IMR-90 (cell line): ENCODE data around the gene BRAP. TPM values are rescaled to one million over a fixed set of nuclear protein-coding genes. Genes with fewer than 3 reads are reported as not detected.

ENCODE experiments used
- ATAC-seq: fragments of 200-7000 bp; cut with Tn5 transposase; 2 replicates; pipeline ENCODE4 v1.9.1; 2020; ENCODE audit warnings: low read depth, mild to moderate bottlenecking, moderate library complexity
- BruUV-seq: library from RNA; stranded (reverse); fragments of 400-500 nt; replicated peaks from 2 replicates; lab custom pipeline; 2021; lab: Mats Ljungman, UMichigan
- CTCF ChIA-PET: fragments of 300-600 bp; formaldehyde crosslinking; extraction: SDS; loops from one replicate; lab custom pipeline; 2021; ENCODE audit warnings: antibody characterized with exemption; lab: Yijun Ruan, JAX
- POLR2A ChIA-PET: fragments of 300-600 bp; sonication (Branson Sonifier 250); formaldehyde crosslinking; loops from one replicate; lab custom pipeline; 2022; ENCODE audit warnings: antibody characterized with exemption; ENCODE audit not compliant: unreplicated experiment; lab: Charles Lee
- DNase-seq: peaks from one replicate; pipeline ENCODE4 v3.0.0; 2013
- H2AFZ ChIP-seq: replicated peaks from 2 replicates; pipeline ENCODE3; 2013; ENCODE audit warnings: low read length, mild to moderate bottlenecking; ENCODE audit not compliant: poor library complexity
- H2AK5ac ChIP-seq: 2 replicates; pipeline ENCODE4 v1.6.1; 2013; ENCODE audit warnings: low read depth, low read length, inconsistent platforms
- H2AK9ac ChIP-seq: replicated peaks from 2 replicates; pipeline ENCODE3; 2013; ENCODE audit warnings: mild to moderate bottlenecking, low read depth, low read length, moderate library complexity; ENCODE audit not compliant: poor library complexity
- H2BK120ac ChIP-seq: 2 replicates; pipeline ENCODE4 v1.6.1; 2013; ENCODE audit warnings: low read depth, low read length, inconsistent platforms
- H2BK15ac ChIP-seq: 3 replicates; pipeline ENCODE4 v1.6.1; 2013; ENCODE audit warnings: low read depth, low read length, inconsistent platforms
- H2BK20ac ChIP-seq: 2 replicates; pipeline ENCODE4 v1.6.1; 2013; ENCODE audit warnings: low read depth, mild to moderate bottlenecking, inconsistent platforms, low read length, moderate library complexity
- H2BK5ac ChIP-seq: 2 replicates; pipeline ENCODE4 v1.6.1; 2013; ENCODE audit warnings: mild to moderate bottlenecking, low read depth, low read length, inconsistent platforms; ENCODE audit not compliant: poor library complexity, severe bottlenecking
- H3K14ac ChIP-seq: replicated peaks from 2 replicates; pipeline ENCODE4 v1.6.1; 2013; ENCODE audit warnings: low read depth, low read length, inconsistent platforms
- H3K18ac ChIP-seq: 2 replicates; pipeline ENCODE4 v1.6.1; 2013; ENCODE audit warnings: low read depth, low read length, control low read depth
- H3K23ac ChIP-seq: 2 replicates; pipeline ENCODE4 v1.6.1; 2013; ENCODE audit warnings: low read depth, low read length, inconsistent platforms
- H3K27ac ChIP-seq: 2 replicates; pipeline ENCODE4 v1.5.1; 2013; ENCODE audit warnings: mild to moderate bottlenecking, control low read depth, low read length; ENCODE audit not compliant: insufficient read depth
- H3K27me3 ChIP-seq: 2 replicates; pipeline ENCODE4 v1.6.1; 2013; ENCODE audit warnings: low read length; ENCODE audit not compliant: control insufficient read depth, insufficient read depth
- H3K36me3 ChIP-seq: 2 replicates; pipeline ENCODE4 v1.6.1; 2013; ENCODE audit warnings: low read length, mixed read lengths; ENCODE audit not compliant: control insufficient read depth, insufficient read depth
- H3K4ac ChIP-seq: 2 replicates; pipeline ENCODE4 v1.6.1; 2013; ENCODE audit warnings: low read depth, low read length, inconsistent platforms
- H3K4me1 ChIP-seq: 2 replicates; pipeline ENCODE4 v1.6.1; 2013; ENCODE audit warnings: low read length, mixed read lengths; ENCODE audit not compliant: control insufficient read depth, insufficient read depth
- H3K4me2 ChIP-seq: 2 replicates; pipeline ENCODE4 v1.6.1; 2013; ENCODE audit warnings: low read depth, mild to moderate bottlenecking, control low read depth, low read length, moderate library complexity
- H3K4me3 ChIP-seq: 2 replicates; pipeline ENCODE4 v1.5.1; 2013; ENCODE audit warnings: low read depth, mild to moderate bottlenecking, control low read depth, low read length, moderate library complexity; ENCODE audit not compliant: insufficient read depth
- H3K56ac ChIP-seq: 2 replicates; pipeline ENCODE4 v1.6.1; 2013; ENCODE audit warnings: low read length, inconsistent platforms; ENCODE audit not compliant: insufficient read depth; ENCODE audit errors: extremely low read depth
- H3K79me1 ChIP-seq, 2 experiments: 2 replicates each; pipeline ENCODE4 v1.6.1; 2013; ENCODE audit warnings: low read length in 2 of 2, inconsistent platforms in 1 of 2, low read depth in 1 of 2
- H3K9ac ChIP-seq: 2 replicates; pipeline ENCODE4 v1.6.1; 2013; ENCODE audit warnings: low read depth, low read length, control low read depth
- H3K9me1 ChIP-seq: 2 replicates; pipeline ENCODE4 v1.6.1; 2013; ENCODE audit warnings: low read length, inconsistent platforms; ENCODE audit not compliant: insufficient read depth
- H3K9me3 ChIP-seq: 2 replicates; pipeline ENCODE4 v1.6.1; 2013; ENCODE audit warnings: low read length; ENCODE audit not compliant: control insufficient read depth, insufficient read depth
- H4K20me1 ChIP-seq: 2 replicates; pipeline ENCODE4 v1.6.1; 2013; ENCODE audit warnings: low read length, inconsistent platforms; ENCODE audit not compliant: insufficient read depth
- H4K5ac ChIP-seq: 2 replicates; pipeline ENCODE4 v1.6.1; 2013; ENCODE audit warnings: mild to moderate bottlenecking, low read depth, low read length, control low read depth
- H4K8ac ChIP-seq, 2 experiments: 2 replicates each; pipeline ENCODE4 v1.6.1; 2013; ENCODE audit warnings: low read depth in 2 of 2, low read length in 2 of 2, control low read depth in 1 of 2, inconsistent platforms in 1 of 2
- H4K91ac ChIP-seq: 2 replicates; pipeline ENCODE4 v1.6.1; 2013; ENCODE audit warnings: low read depth, low read length, inconsistent platforms; ENCODE audit not compliant: insufficient read depth
- BHLHE40 ChIP-seq: fragments of 150-350 bp; IDR thresholded peaks from 2 replicates; pipeline ENCODE4 v1.6.1; 2016; ENCODE audit warnings: mild to moderate bottlenecking, low read depth, low read length
- CEBPB ChIP-seq: IDR thresholded peaks from 2 replicates; pipeline ENCODE4 v1.6.1; 2012; ENCODE audit warnings: low read depth, low read length, improper control_type of control experiment
- CHD1 ChIP-seq: IDR thresholded peaks from 2 replicates; pipeline ENCODE4 v1.6.1; 2012; ENCODE audit warnings: low read depth, low read length, improper control_type of control experiment
- FOS ChIP-seq: fragments of 150-350 bp; IDR thresholded peaks from 2 replicates; pipeline ENCODE4 v1.6.1; 2016; ENCODE audit warnings: low read depth, low read length
- MAZ ChIP-seq: IDR thresholded peaks from 2 replicates; pipeline ENCODE4 v1.6.1; 2012; ENCODE audit warnings: low read depth, mild to moderate bottlenecking, low read length, improper control_type of control experiment, moderate library complexity, borderline replicate concordance
- MXI1 ChIP-seq: IDR thresholded peaks from 2 replicates; pipeline ENCODE4 v1.6.1; 2012; ENCODE audit warnings: low read depth, mild to moderate bottlenecking, low read length, moderate library complexity, borderline replicate concordance
- NFE2L2 ChIP-seq: fragments of 150-350 bp; IDR thresholded peaks from 2 replicates; pipeline ENCODE4 v1.6.1; 2016; ENCODE audit warnings: low read depth, mild to moderate bottlenecking, low read length
- RAD21 ChIP-seq: IDR thresholded peaks from 2 replicates; pipeline ENCODE4 v1.6.1; 2012; ENCODE audit warnings: low read length, improper control_type of control experiment
- RCOR1 ChIP-seq: IDR thresholded peaks from 2 replicates; pipeline ENCODE4 v1.6.1; 2012; ENCODE audit warnings: mild to moderate bottlenecking, low read length, improper control_type of control experiment; ENCODE audit not compliant: insufficient replicate concordance
- RFX5 ChIP-seq: IDR thresholded peaks from 2 replicates; pipeline ENCODE4 v1.8.0; 2012; ENCODE audit warnings: low read depth, mild to moderate bottlenecking, low read length, moderate library complexity
- SMC3 ChIP-seq: fragments of 150-350 bp; IDR thresholded peaks from 2 replicates; pipeline ENCODE4 v1.6.1; 2016; ENCODE audit warnings: low read depth, mild to moderate bottlenecking, antibody characterized with exemption, low read length, moderate library complexity
- WGBS, 2 experiments: methylation state at CpG; one replicate each; pipeline versions ENCODE4 v1.1.5 to v1.1.7; 2013; ENCODE audit warnings: missing lambda C conversion rate in 2 of 2; ENCODE audit not compliant: insufficient read length in 1 of 2; ENCODE audit errors: extremely low coverage in 2 of 2; 5-methylcytosine and 5-hydroxymethylcytosine counted together
- dilution Hi-C: fragments of 300-500 bp; cut with HindIII; formaldehyde crosslinking; loops from one replicate; pipeline ENCODE4 v1.14.3; 2018; ENCODE audit warnings: low sequenced_read_pairs; ENCODE audit not compliant: unreplicated experiment
- in situ Hi-C: fragments of 300-500 bp; cut with MboI; formaldehyde crosslinking; loops from 3 replicates; pipeline ENCODE4 v1.14.3; 2019; ENCODE audit warnings: low sequenced_read_pairs, inconsistent platforms, mixed read lengths
- intact Hi-C: fragments of 100-400 bp; cut with micrococcal nuclease; formaldehyde crosslinking; loops from 2 replicates; pipeline ENCODE4 v1.10.0; 2022
- polyA plus RNA-seq, 3 experiments: library from polyadenylated mRNA; depleted of rRNA; stranded (reverse); fragments of >200 nt; gene quantifications; 2 replicates each; pipeline ENCODE4 v1.2.3, GENCODE V29; 2012; ENCODE audit warnings: low replicate concordance in 1 of 3
- total RNA-seq: library from RNA; depleted of rRNA; stranded (reverse); fragments of >200 nt; gene quantifications from 2 replicates; pipeline ENCODE4 v1.2.3, GENCODE V29; 2012
- TF ChIP-seq, protein P1 (sequence below): fragments of 150-350 bp; IDR thresholded peaks from 2 replicates; pipeline ENCODE4 v1.6.1; 2017; ENCODE audit warnings: mild to moderate bottlenecking, antibody characterized with exemption, low read length, low read depth
- TF ChIP-seq, protein P2 (sequence below): conservative IDR thresholded peaks from 2 replicates; pipeline ENCODE4 v1.5.1; 2012; ENCODE audit warnings: mild to moderate bottlenecking, low read depth, low read length, improper control_type of control experiment
- TF ChIP-seq, protein P3 (sequence below): fragments of 150-350 bp; IDR thresholded peaks from 2 replicates; pipeline ENCODE4 v1.6.1; 2016; ENCODE audit warnings: low read depth, mild to moderate bottlenecking, low read length, moderate library complexity, borderline replicate concordance

BRAP gene
- total and polyA plus RNA-seq, 2 of the 4 experiments (the other 2 are of a cell fraction), result 10.3 to 17.2 TPM

GRCh38 chr12:111605911-111606766 is 79.6 kb downstream of the BRAP start:
- H2AK5ac ChIP-seq, result 0 out of 2 replicates have a peak overlapping the region, but pooled peaks have one; percentile 13
- H3K56ac ChIP-seq, result no peak overlapping the region
- no peak overlapping the region for H3K4ac ChIP-seq
- no peak overlapping the region for H2BK5ac ChIP-seq
- in situ Hi-C loops (no loop called here), dilution Hi-C loops (no loop called here), intact Hi-C loops (no loop called here)
- H3K27me3 ChIP-seq, result no peaks in the 10 kb centered on the region
- no peak for DNase-seq
- no peak overlapping the region for H2BK15ac ChIP-seq
- ATAC-seq, result no peak
- no peaks in the 10 kb centered on the region for H3K9me3 ChIP-seq
- no peaks in the 10 kb centered on the region for H3K9me1 ChIP-seq
- H3K14ac ChIP-seq, result no peak overlapping the region
- H2BK120ac ChIP-seq, result no peak overlapping the region
- no peak overlapping the region for H2AFZ ChIP-seq
- no TSS peak for BruUV-seq
- ChIA-PET CTCF (interaction anchor here (0.6 to 0.7 kb wide), 2 partner anchors 65 to 1125 kb away, joined by 3 read pairs; no protein-coding TSS in a partner anchor), POLR2A (interaction anchor here (0.6 kb wide), 1 partner anchor 22 kb away, joined by 5 read pairs; no protein-coding TSS in a partner anchor)
- H3K27ac ChIP-seq, result no peak overlapping the region
- H3K18ac ChIP-seq, result no peak overlapping the region
- no peak overlapping the region for H4K91ac ChIP-seq
- H3K36me3 ChIP-seq, result no peaks in the 10 kb centered on the region
- H2AK9ac ChIP-seq, result no peak overlapping the region
- H3K4me2 ChIP-seq, result no peak overlapping the region
- TF ChIP-seq, protein P1, sequence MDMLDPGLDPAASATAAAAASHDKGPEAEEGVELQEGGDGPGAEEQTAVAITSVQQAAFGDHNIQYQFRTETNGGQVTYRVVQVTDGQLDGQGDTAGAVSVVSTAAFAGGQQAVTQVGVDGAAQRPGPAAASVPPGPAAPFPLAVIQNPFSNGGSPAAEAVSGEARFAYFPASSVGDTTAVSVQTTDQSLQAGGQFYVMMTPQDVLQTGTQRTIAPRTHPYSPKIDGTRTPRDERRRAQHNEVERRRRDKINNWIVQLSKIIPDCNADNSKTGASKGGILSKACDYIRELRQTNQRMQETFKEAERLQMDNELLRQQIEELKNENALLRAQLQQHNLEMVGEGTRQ, result no peak
- no peak for TF ChIP-seq FOS
- no peak for TF ChIP-seq BHLHE40
- TF ChIP-seq RFX5, result no peak
- TF ChIP-seq, protein P2, sequence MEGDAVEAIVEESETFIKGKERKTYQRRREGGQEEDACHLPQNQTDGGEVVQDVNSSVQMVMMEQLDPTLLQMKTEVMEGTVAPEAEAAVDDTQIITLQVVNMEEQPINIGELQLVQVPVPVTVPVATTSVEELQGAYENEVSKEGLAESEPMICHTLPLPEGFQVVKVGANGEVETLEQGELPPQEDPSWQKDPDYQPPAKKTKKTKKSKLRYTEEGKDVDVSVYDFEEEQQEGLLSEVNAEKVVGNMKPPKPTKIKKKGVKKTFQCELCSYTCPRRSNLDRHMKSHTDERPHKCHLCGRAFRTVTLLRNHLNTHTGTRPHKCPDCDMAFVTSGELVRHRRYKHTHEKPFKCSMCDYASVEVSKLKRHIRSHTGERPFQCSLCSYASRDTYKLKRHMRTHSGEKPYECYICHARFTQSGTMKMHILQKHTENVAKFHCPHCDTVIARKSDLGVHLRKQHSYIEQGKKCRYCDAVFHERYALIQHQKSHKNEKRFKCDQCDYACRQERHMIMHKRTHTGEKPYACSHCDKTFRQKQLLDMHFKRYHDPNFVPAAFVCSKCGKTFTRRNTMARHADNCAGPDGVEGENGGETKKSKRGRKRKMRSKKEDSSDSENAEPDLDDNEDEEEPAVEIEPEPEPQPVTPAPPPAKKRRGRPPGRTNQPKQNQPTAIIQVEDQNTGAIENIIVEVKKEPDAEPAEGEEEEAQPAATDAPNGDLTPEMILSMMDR, result no peak
- TF ChIP-seq, protein P3, sequence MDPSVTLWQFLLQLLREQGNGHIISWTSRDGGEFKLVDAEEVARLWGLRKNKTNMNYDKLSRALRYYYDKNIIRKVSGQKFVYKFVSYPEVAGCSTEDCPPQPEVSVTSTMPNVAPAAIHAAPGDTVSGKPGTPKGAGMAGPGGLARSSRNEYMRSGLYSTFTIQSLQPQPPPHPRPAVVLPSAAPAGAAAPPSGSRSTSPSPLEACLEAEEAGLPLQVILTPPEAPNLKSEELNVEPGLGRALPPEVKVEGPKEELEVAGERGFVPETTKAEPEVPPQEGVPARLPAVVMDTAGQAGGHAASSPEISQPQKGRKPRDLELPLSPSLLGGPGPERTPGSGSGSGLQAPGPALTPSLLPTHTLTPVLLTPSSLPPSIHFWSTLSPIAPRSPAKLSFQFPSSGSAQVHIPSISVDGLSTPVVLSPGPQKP, result no peak
- TF ChIP-seq CEBPB, result no peak
- no peak for TF ChIP-seq RCOR1
- no peak for TF ChIP-seq MAZ
- TF ChIP-seq NFE2L2, result no peak
- no peak for TF ChIP-seq CHD1
- no peak for TF ChIP-seq RAD21
- TF ChIP-seq MXI1, result no peak
- no peak for TF ChIP-seq SMC3
- no CpG with 5 or more reads among the region's 7 CpGs for WGBS, 2 experiments
- no peak overlapping the region for H3K4me3 ChIP-seq
- peak overlapping the region; percentile 66; the same call in 1 of the 2 replicates for H3K23ac ChIP-seq
- H3K4me1 ChIP-seq, result no peaks in the 10 kb centered on the region
- H4K8ac ChIP-seq, result no peak overlapping the region; a peak in 1 of 4 replicates
- peaks cover 3 to 8% of the 10 kb centered on the region in 2 experiments; a peak in 1 of 4 replicates for H3K79me1 ChIP-seq
- no peak overlapping the region for H4K5ac ChIP-seq
- H2BK20ac ChIP-seq, result no peak overlapping the region
- H3K9ac ChIP-seq, result no peak overlapping the region
- H4K20me1 ChIP-seq, result no peaks in the 10 kb centered on the region
